GM18519 (cell line): ENCODE results near the gene SEZ6.

Experiments
- ATAC-seq: cut with Tn5 transposase; IDR thresholded peaks from one replicate; pipeline ENCODE4 v1.9.1; 2021; ENCODE audit warnings: mild to moderate bottlenecking, moderate library complexity; ENCODE audit not compliant: unreplicated experiment, low FRiP score

The SEZ6 gene, protein sequence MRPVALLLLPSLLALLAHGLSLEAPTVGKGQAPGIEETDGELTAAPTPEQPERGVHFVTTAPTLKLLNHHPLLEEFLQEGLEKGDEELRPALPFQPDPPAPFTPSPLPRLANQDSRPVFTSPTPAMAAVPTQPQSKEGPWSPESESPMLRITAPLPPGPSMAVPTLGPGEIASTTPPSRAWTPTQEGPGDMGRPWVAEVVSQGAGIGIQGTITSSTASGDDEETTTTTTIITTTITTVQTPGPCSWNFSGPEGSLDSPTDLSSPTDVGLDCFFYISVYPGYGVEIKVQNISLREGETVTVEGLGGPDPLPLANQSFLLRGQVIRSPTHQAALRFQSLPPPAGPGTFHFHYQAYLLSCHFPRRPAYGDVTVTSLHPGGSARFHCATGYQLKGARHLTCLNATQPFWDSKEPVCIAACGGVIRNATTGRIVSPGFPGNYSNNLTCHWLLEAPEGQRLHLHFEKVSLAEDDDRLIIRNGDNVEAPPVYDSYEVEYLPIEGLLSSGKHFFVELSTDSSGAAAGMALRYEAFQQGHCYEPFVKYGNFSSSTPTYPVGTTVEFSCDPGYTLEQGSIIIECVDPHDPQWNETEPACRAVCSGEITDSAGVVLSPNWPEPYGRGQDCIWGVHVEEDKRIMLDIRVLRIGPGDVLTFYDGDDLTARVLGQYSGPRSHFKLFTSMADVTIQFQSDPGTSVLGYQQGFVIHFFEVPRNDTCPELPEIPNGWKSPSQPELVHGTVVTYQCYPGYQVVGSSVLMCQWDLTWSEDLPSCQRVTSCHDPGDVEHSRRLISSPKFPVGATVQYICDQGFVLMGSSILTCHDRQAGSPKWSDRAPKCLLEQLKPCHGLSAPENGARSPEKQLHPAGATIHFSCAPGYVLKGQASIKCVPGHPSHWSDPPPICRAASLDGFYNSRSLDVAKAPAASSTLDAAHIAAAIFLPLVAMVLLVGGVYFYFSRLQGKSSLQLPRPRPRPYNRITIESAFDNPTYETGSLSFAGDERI

GRCh38 chr17:29005936-29006511, at the start of gene SEZ6:
SEZ6 (minus strand) TSS chr17:29006033; CDS start chr17:29005869, 164 bp downstream.
- ATAC-seq: no peak

DNA sequence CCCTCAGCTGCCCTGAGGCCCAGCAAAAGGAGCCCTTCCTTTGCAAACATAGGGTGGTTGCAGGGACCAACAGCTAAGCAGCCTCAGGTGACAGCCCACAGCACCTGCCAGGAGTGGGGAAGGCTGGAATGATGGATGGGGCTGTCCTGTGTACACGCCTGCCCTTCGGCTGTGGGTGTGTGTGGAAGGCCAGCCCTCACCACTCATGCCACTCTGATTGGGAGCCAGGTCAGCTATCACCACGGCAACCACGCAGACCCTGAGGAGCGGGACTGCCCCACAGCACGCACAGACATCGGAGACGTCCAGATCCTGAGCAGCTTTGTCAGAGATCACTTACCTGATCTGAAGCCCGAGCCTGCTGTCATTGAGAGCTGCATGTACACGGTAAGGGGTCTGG, 49.0 kb upstream of the SEZ6 start:
- no peak for ATAC-seq

DNA sequence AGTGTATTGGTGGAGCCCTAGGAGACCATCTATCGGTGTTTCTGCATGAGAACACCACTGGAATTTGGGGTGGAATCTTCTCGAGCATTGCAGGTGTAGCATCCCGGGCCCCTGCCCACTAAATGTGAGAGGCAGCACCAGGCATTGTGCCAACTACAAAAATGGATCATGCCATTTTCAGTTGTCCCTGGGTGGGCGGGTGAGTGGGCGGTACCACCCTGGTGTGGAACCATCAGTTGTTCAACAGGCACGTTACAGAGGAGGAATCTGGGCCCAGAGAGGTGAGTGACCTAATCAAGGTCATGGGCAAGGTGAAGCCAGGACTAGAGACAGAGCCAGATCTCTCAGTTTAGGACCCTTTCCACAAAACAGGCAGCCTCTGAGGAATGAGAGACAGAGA, 45.9 kb upstream of the SEZ6 start:
- ATAC-seq: no peak

DNA sequence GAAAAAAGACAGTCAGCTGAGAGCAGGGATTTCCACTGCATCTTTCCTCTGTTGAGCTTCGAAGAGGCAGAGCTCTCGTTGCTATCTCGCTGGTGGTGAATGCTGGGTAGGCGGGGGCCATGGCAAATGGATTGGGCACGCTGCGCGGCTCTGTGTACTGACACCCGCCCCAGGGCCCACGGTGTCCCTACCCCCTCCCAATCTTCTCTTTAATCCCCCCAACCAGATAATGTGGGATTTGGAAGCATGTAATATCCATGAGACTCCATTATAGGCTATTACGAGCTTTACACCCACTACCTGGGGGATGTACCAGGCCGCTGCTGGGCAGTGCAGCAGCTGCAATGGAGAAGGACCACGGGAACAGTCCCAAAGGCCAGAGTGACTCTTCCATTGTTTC, 45.4 kb upstream of the SEZ6 start:
- no peak for ATAC-seq

GRCh38 chr17:29050176-29050575, 44.3 kb upstream of the SEZ6 start:
- ATAC-seq: no peak

- no peak for ATAC-seq
These were observed 43.8 kb upstream of the SEZ6 start for GRCh38 chr17:29049541-29050145.

GRCh38 chr17:29048440-29049368, 42.9 kb upstream of the SEZ6 start:
- no peak for ATAC-seq

DNA sequence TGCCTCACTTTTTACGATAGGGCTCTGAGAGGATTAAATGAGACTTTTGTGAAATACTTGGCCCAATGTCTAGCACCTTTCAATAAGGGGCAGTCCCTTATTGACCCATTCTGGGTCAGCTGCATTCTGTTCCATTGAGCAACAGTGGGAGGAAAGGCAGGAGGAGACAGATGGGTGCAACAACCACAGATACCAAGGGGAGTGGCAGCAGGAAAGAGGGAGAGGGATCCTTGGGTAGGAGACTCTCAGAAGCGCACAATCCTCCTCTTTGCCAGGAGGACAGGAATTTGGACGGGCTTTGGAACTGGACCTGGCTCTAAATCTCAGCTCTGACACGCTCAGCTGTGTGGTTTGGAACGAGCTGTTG, 40.6 kb upstream of the SEZ6 start:
- no peak for ATAC-seq

DNA sequence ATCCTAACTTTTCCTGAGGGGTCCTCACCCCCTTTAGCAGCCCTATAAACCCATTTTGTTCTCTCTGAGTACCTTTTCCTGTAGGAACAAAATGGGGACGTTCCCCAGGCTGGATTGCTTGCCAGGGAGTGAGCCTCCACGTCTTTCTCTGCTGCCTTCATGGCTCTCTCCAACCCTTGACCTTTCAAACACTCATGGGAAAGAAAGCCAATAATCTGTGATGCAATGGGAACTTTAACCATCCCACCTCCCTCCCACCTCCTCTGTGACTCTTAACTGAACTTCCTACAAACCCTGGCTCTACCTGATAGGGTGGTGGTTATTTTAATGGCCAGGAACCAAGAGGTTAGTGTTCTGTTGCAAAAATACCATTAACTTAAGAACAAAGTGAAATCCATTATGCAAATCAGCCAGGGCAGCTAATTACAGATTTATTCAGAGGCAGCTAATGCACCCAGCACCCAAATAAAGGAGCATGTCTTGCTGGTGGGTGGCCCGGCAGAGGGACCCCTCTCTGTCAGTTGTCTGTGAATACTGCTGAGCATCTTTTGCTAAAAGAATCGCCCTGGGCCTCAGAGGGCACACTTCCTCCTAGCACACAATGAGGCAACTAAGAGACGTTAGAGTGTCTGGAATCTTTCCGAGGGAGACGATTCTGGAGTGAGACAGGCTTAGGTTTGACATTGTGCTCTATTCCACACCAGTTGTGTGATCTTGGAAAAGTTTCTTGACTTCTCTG, 40.1 kb upstream of the SEZ6 start:
- no peak for ATAC-seq

DNA sequence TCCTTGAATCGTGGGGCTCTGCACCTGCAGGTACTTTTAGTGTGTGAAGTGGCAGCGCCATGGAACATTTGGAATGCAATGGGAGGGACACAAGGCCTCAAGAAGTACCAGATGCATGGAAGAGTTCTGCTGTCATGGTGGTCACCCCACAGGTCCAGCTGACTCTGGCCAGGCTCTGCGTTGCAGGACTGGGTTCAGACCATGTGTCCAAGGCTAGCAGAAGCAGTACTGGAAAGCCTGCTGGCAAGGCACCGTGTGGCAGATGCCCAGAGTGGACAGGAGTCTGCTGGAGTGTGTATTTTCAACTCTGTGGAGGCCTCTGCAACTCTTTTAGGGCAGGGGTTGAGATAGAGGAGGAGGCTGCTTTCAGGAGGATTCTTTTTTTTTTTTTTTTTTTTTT, 39.2 kb upstream of the SEZ6 start:
- ATAC-seq: no peak

DNA sequence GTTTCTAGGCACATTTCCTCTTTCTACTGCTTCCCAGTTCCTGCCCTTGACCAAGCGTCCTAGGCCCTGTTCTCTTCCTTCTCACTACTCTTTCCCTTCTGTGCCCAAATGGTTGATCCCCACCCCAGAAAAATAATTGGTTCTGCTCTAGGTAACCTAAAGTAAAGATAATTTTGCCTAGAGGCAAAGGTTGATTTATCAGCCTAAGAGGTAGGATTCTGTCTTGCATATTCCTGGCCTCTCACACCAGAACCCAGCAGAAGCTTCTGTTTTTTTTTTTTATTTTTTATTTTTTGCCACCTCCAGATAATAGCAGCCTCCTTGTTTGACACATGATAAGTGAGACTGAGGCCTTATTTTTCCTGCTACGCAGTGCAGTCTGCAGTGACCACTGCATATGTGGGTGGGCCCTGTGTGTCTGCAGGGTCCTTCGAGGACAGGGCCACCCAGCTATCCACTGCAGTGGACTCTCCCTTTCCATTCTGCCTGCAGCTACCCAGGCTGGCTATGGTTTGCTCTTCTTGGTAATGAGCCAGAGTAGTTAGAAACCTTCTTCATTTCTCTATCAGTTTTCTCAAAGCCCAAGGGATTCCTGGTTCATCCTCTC, 37.8 kb upstream of the SEZ6 start:
- no peak for ATAC-seq

- ATAC-seq: no peak
These were observed 37.1 kb upstream of the SEZ6 start, which contains the start of gene PIPOX for GRCh38 chr17:29042679-29043538. PIPOX (plus strand) TSS chr17:29043141; CDS start chr17:29043226, 85 bp downstream.

GRCh38 chr17:29042026-29042678, 36.3 kb upstream of the SEZ6 start:
- ATAC-seq: no peak

GRCh38 chr17:29041571-29041970, 35.7 kb upstream of the SEZ6 start:
- no peak for ATAC-seq

DNA sequence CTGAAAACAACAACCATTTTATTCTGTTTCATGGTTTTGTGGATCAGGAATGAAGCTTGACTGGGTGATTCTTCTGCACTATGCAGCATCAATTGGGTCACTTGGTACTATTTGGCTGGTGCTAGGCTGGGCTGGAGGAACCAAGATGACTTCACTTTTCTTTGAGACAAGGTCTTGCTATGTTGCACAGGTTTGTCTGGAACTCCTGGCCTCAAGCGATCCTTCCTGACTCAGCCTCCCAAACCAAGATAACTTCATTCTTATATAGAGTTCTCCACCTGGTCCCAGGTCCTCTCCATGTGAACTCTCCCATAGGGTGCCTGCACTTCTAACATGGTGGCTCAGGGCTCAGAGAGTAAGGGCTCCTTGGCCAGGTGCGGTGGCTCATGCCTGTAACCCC, 35.3 kb upstream of the SEZ6 start:
- ATAC-seq: no peak

DNA sequence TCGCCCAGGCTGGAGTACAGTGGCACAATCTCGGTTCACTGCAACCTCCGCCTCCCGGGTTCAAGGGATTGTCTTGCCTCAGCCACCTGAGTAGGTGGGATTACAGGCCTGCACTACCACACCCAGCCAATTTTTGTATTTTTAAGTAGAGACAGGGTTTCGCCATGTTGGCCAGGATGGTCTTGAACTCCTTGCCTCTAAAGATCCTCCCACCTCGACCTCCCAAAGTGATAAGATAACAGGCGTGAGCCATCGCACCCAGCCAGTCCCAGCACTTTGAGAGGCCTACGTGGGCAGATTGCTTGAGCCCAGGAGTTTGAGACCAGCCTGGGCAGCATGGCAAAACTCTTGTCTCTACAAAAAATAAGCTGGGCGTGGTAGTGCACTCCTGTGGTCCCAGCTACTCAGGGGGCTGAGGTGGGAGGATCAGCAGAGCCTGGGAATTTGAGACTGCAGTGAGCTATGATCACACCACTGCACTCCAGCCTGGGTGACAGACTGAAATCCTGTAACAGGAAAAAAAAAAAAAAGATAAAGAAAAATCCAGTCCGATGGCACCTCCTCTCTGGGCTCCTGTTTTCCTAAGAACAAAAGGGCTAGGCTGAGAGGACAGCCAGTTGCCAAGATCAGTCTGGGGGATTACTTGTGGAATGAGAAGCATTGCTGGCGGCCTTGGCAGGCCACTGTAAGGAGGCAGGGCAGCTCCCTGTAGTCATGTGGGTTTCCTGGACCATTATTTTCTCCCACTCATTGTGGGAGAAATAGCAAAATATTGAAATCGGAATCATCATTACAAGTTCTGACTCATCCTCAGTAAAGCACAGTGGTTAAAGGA, 34.1 kb upstream of the SEZ6 start:
- ATAC-seq: no peak
